IMR-90 (cell line): ENCODE results near the gene EIF4A3. TPM values are rescaled to one million over a fixed set of nuclear protein-coding genes. Genes with fewer than 3 reads are reported as not detected.

Source experiments
- ATAC-seq: fragments of 200-7000 bp; cut with Tn5 transposase; 2 replicates; pipeline ENCODE4 v1.9.1; 2020; ENCODE audit warnings: low read depth, mild to moderate bottlenecking, moderate library complexity
- BruUV-seq: library from RNA; stranded (reverse); fragments of 400-500 nt; replicated peaks from 2 replicates; lab custom pipeline; 2021; lab: Mats Ljungman, UMichigan
- CTCF ChIA-PET: fragments of 300-600 bp; formaldehyde crosslinking; extraction: SDS; loops from one replicate; lab custom pipeline; 2021; ENCODE audit warnings: antibody characterized with exemption; lab: Yijun Ruan, JAX
- POLR2A ChIA-PET: fragments of 300-600 bp; sonication (Branson Sonifier 250); formaldehyde crosslinking; loops from one replicate; lab custom pipeline; 2022; ENCODE audit warnings: antibody characterized with exemption; ENCODE audit not compliant: unreplicated experiment; lab: Charles Lee
- DNase-seq: peaks from one replicate; pipeline ENCODE4 v3.0.0; 2013
- H2AFZ ChIP-seq: replicated peaks from 2 replicates; pipeline ENCODE3; 2013; ENCODE audit warnings: low read length, mild to moderate bottlenecking; ENCODE audit not compliant: poor library complexity
- H2AK5ac ChIP-seq: 2 replicates; pipeline ENCODE4 v1.6.1; 2013; ENCODE audit warnings: low read depth, low read length, inconsistent platforms
- H2AK9ac ChIP-seq: replicated peaks from 2 replicates; pipeline ENCODE3; 2013; ENCODE audit warnings: mild to moderate bottlenecking, low read depth, low read length, moderate library complexity; ENCODE audit not compliant: poor library complexity
- H2BK120ac ChIP-seq: 2 replicates; pipeline ENCODE4 v1.6.1; 2013; ENCODE audit warnings: low read depth, low read length, inconsistent platforms
- H2BK15ac ChIP-seq: 3 replicates; pipeline ENCODE4 v1.6.1; 2013; ENCODE audit warnings: low read depth, low read length, inconsistent platforms
- H2BK20ac ChIP-seq: 2 replicates; pipeline ENCODE4 v1.6.1; 2013; ENCODE audit warnings: low read depth, mild to moderate bottlenecking, inconsistent platforms, low read length, moderate library complexity
- H2BK5ac ChIP-seq: 2 replicates; pipeline ENCODE4 v1.6.1; 2013; ENCODE audit warnings: mild to moderate bottlenecking, low read depth, low read length, inconsistent platforms; ENCODE audit not compliant: poor library complexity, severe bottlenecking
- H3K14ac ChIP-seq: replicated peaks from 2 replicates; pipeline ENCODE4 v1.6.1; 2013; ENCODE audit warnings: low read depth, low read length, inconsistent platforms
- H3K18ac ChIP-seq: 2 replicates; pipeline ENCODE4 v1.6.1; 2013; ENCODE audit warnings: low read depth, low read length, control low read depth
- H3K23ac ChIP-seq: 2 replicates; pipeline ENCODE4 v1.6.1; 2013; ENCODE audit warnings: low read depth, low read length, inconsistent platforms
- H3K27ac ChIP-seq: 2 replicates; pipeline ENCODE4 v1.5.1; 2013; ENCODE audit warnings: mild to moderate bottlenecking, control low read depth, low read length; ENCODE audit not compliant: insufficient read depth
- H3K27me3 ChIP-seq: 2 replicates; pipeline ENCODE4 v1.6.1; 2013; ENCODE audit warnings: low read length; ENCODE audit not compliant: control insufficient read depth, insufficient read depth
- H3K36me3 ChIP-seq: 2 replicates; pipeline ENCODE4 v1.6.1; 2013; ENCODE audit warnings: low read length, mixed read lengths; ENCODE audit not compliant: control insufficient read depth, insufficient read depth
- H3K4ac ChIP-seq: 2 replicates; pipeline ENCODE4 v1.6.1; 2013; ENCODE audit warnings: low read depth, low read length, inconsistent platforms
- H3K4me1 ChIP-seq: 2 replicates; pipeline ENCODE4 v1.6.1; 2013; ENCODE audit warnings: low read length, mixed read lengths; ENCODE audit not compliant: control insufficient read depth, insufficient read depth
- H3K4me2 ChIP-seq: 2 replicates; pipeline ENCODE4 v1.6.1; 2013; ENCODE audit warnings: low read depth, mild to moderate bottlenecking, control low read depth, low read length, moderate library complexity
- H3K4me3 ChIP-seq: 2 replicates; pipeline ENCODE4 v1.5.1; 2013; ENCODE audit warnings: low read depth, mild to moderate bottlenecking, control low read depth, low read length, moderate library complexity; ENCODE audit not compliant: insufficient read depth
- H3K56ac ChIP-seq: 2 replicates; pipeline ENCODE4 v1.6.1; 2013; ENCODE audit warnings: low read length, inconsistent platforms; ENCODE audit not compliant: insufficient read depth; ENCODE audit errors: extremely low read depth
- H3K79me1 ChIP-seq, 2 experiments: 2 replicates each; pipeline ENCODE4 v1.6.1; 2013; ENCODE audit warnings: low read length in 2 of 2, inconsistent platforms in 1 of 2, low read depth in 1 of 2
- H3K9ac ChIP-seq: 2 replicates; pipeline ENCODE4 v1.6.1; 2013; ENCODE audit warnings: low read depth, low read length, control low read depth
- H3K9me1 ChIP-seq: 2 replicates; pipeline ENCODE4 v1.6.1; 2013; ENCODE audit warnings: low read length, inconsistent platforms; ENCODE audit not compliant: insufficient read depth
- H3K9me3 ChIP-seq: 2 replicates; pipeline ENCODE4 v1.6.1; 2013; ENCODE audit warnings: low read length; ENCODE audit not compliant: control insufficient read depth, insufficient read depth
- H4K20me1 ChIP-seq: 2 replicates; pipeline ENCODE4 v1.6.1; 2013; ENCODE audit warnings: low read length, inconsistent platforms; ENCODE audit not compliant: insufficient read depth
- H4K5ac ChIP-seq: 2 replicates; pipeline ENCODE4 v1.6.1; 2013; ENCODE audit warnings: mild to moderate bottlenecking, low read depth, low read length, control low read depth
- H4K8ac ChIP-seq, 2 experiments: 2 replicates each; pipeline ENCODE4 v1.6.1; 2013; ENCODE audit warnings: low read depth in 2 of 2, low read length in 2 of 2, control low read depth in 1 of 2, inconsistent platforms in 1 of 2
- H4K91ac ChIP-seq: 2 replicates; pipeline ENCODE4 v1.6.1; 2013; ENCODE audit warnings: low read depth, low read length, inconsistent platforms; ENCODE audit not compliant: insufficient read depth
- BHLHE40 ChIP-seq: fragments of 150-350 bp; IDR thresholded peaks from 2 replicates; pipeline ENCODE4 v1.6.1; 2016; ENCODE audit warnings: mild to moderate bottlenecking, low read depth, low read length
- CEBPB ChIP-seq: IDR thresholded peaks from 2 replicates; pipeline ENCODE4 v1.6.1; 2012; ENCODE audit warnings: low read depth, low read length, improper control_type of control experiment
- CTCF ChIP-seq: conservative IDR thresholded peaks from 2 replicates; pipeline ENCODE4 v1.5.1; 2012; ENCODE audit warnings: mild to moderate bottlenecking, low read depth, low read length, improper control_type of control experiment
- FOS ChIP-seq: fragments of 150-350 bp; IDR thresholded peaks from 2 replicates; pipeline ENCODE4 v1.6.1; 2016; ENCODE audit warnings: low read depth, low read length
- MAFK ChIP-seq: IDR thresholded peaks from 2 replicates; pipeline ENCODE4 v1.6.1; 2012; ENCODE audit warnings: low read depth, low read length, improper control_type of control experiment
- MAZ ChIP-seq: IDR thresholded peaks from 2 replicates; pipeline ENCODE4 v1.6.1; 2012; ENCODE audit warnings: low read depth, mild to moderate bottlenecking, low read length, improper control_type of control experiment, moderate library complexity, borderline replicate concordance
- MXI1 ChIP-seq: IDR thresholded peaks from 2 replicates; pipeline ENCODE4 v1.6.1; 2012; ENCODE audit warnings: low read depth, mild to moderate bottlenecking, low read length, moderate library complexity, borderline replicate concordance
- POLR2A ChIP-seq: IDR thresholded peaks from 2 replicates; pipeline ENCODE4 v1.6.1; 2012; ENCODE audit warnings: mild to moderate bottlenecking, low read depth, low read length
- RAD21 ChIP-seq: IDR thresholded peaks from 2 replicates; pipeline ENCODE4 v1.6.1; 2012; ENCODE audit warnings: low read length, improper control_type of control experiment
- RCOR1 ChIP-seq: IDR thresholded peaks from 2 replicates; pipeline ENCODE4 v1.6.1; 2012; ENCODE audit warnings: mild to moderate bottlenecking, low read length, improper control_type of control experiment; ENCODE audit not compliant: insufficient replicate concordance
- RFX5 ChIP-seq: IDR thresholded peaks from 2 replicates; pipeline ENCODE4 v1.8.0; 2012; ENCODE audit warnings: low read depth, mild to moderate bottlenecking, low read length, moderate library complexity
- SMC3 ChIP-seq: fragments of 150-350 bp; IDR thresholded peaks from 2 replicates; pipeline ENCODE4 v1.6.1; 2016; ENCODE audit warnings: low read depth, mild to moderate bottlenecking, antibody characterized with exemption, low read length, moderate library complexity
- USF2 ChIP-seq: fragments of 150-350 bp; IDR thresholded peaks from 2 replicates; pipeline ENCODE4 v1.6.1; 2017; ENCODE audit warnings: mild to moderate bottlenecking, antibody characterized with exemption, low read length, low read depth
- WGBS, 2 experiments: methylation state at CpG; one replicate each; pipeline versions ENCODE4 v1.1.5 to v1.1.7; 2013; ENCODE audit warnings: missing lambda C conversion rate in 2 of 2; ENCODE audit not compliant: insufficient read length in 1 of 2; ENCODE audit errors: extremely low coverage in 2 of 2; 5-methylcytosine and 5-hydroxymethylcytosine counted together
- dilution Hi-C: fragments of 300-500 bp; cut with HindIII; formaldehyde crosslinking; loops from one replicate; pipeline ENCODE4 v1.14.3; 2018; ENCODE audit warnings: low sequenced_read_pairs; ENCODE audit not compliant: unreplicated experiment
- in situ Hi-C: fragments of 300-500 bp; cut with MboI; formaldehyde crosslinking; loops from 3 replicates; pipeline ENCODE4 v1.14.3; 2019; ENCODE audit warnings: low sequenced_read_pairs, inconsistent platforms, mixed read lengths
- intact Hi-C: fragments of 100-400 bp; cut with micrococcal nuclease; formaldehyde crosslinking; loops from 2 replicates; pipeline ENCODE4 v1.10.0; 2022
- polyA plus RNA-seq, 3 experiments: library from polyadenylated mRNA; depleted of rRNA; stranded (reverse); fragments of >200 nt; gene quantifications; 2 replicates each; pipeline ENCODE4 v1.2.3, GENCODE V29; 2012; ENCODE audit warnings: low replicate concordance in 1 of 3
- total RNA-seq: library from RNA; depleted of rRNA; stranded (reverse); fragments of >200 nt; gene quantifications from 2 replicates; pipeline ENCODE4 v1.2.3, GENCODE V29; 2012

EIF4A3 gene
- total and polyA plus RNA-seq, 2 of the 4 experiments (the other 2 are of a cell fraction), result 85.3 to 97.1 TPM

GRCh38 chr17:80114758-80115157, 32.2 kb downstream of the EIF4A3 start:
- no peak overlapping the region for H4K91ac ChIP-seq
- TF ChIP-seq RAD21 (no peak), SMC3 (no peak), BHLHE40 (no peak), CEBPB (no peak), MXI1 (no peak), MAZ (no peak), FOS (no peak), CTCF (no peak), RFX5 (no peak), USF2 (no peak), RCOR1 (no peak), MAFK (no peak), POLR2A (no peak)
- H2AFZ ChIP-seq, result no peak overlapping the region
- H3K27ac ChIP-seq, result no peak overlapping the region
- H3K4me3 ChIP-seq, result no peak overlapping the region
- H3K4ac ChIP-seq, result no peak overlapping the region
- DNase-seq (no peak), ATAC-seq (no peak)
- H2BK120ac ChIP-seq, result no peak overlapping the region
- H3K18ac ChIP-seq, result no peak overlapping the region
- no peak overlapping the region for H3K56ac ChIP-seq
- H2BK15ac ChIP-seq, result no peak overlapping the region
- no peak overlapping the region for H3K9ac ChIP-seq
- no peak overlapping the region for H3K14ac ChIP-seq
- no peak overlapping the region for H4K5ac ChIP-seq
- H3K79me1 ChIP-seq, result no peaks in the 10 kb centered on the region
- CTCF ChIA-PET, result interaction anchor here (0.5 to 1.5 kb wide), 2 partner anchors 10 to 1076 kb away, joined by 3 to 5 read pairs; no protein-coding TSS in a partner anchor
- dilution Hi-C loops (no loop called here), in situ Hi-C loops (no loop called here), intact Hi-C loops (no loop called here)
- H2BK5ac ChIP-seq, result no peak overlapping the region
- no TSS peak for BruUV-seq
- no peak overlapping the region for H2AK5ac ChIP-seq
- H2BK20ac ChIP-seq, result no peak overlapping the region
- H3K27me3 ChIP-seq, result no peaks in the 10 kb centered on the region
- H4K8ac ChIP-seq, result no peak overlapping the region
- 80% methylated on average over 1 of the region's 7 CpGs; no CpG with 5 or more reads in 1 of the 2 experiments for WGBS, 2 experiments
- no peak overlapping the region for H3K23ac ChIP-seq
- H3K36me3 ChIP-seq, result peaks cover 3% of the 10 kb centered on the region; the same call in 1 of the 2 replicates
- no peaks in the 10 kb centered on the region for H3K9me3 ChIP-seq
- peaks cover 5% of the 10 kb centered on the region for H3K4me1 ChIP-seq
- POLR2A ChIA-PET, result no interaction called here
- no peak overlapping the region for H2AK9ac ChIP-seq
- no peak overlapping the region for H3K4me2 ChIP-seq
- H3K9me1 ChIP-seq, result peaks cover 7% of the 10 kb centered on the region
- no peaks in the 10 kb centered on the region for H4K20me1 ChIP-seq
